ENCODE data around the gene NAALADL2.

Gene NAALADL2

DNA sequence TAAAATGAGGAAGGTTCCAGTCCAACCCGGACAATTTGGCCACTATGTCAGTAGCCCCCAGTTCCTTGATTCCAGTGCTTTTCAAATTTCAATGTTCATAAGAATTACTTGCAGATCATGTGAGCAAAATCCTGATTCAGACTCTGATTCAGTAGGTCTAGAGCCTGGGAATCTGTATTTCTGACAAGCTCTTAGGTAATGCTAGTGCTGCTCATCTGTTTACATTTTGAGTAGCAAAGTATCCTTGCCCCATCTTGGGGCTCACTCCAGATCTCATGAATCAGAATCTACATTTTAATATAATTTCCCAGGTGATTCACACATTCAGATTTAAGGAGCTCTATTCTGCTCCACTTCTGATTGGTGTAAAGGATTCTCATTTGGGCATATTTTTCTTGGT lies 142.0 kb downstream of the NAALADL2 start:
- no peak for DNase-seq

DNA sequence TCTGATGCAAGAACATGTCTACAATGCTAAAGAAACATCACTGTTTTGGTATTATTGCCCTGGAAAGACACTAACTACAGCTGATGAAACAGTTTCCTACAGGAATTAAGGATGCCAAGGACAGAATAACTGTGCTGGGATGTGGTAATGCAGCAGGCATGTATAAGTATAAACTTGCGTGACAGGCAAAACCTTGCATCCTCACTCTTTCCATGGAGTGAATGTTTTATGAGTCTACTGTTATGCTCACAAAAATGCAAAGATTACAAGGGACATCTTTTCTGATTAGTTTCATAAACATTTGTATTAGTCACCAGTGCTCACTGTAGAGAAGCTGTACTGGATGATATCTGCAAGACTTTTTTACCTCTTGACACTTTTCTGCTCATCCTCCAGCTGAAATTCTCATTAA lies 143.6 kb downstream of the NAALADL2 start:
- DNase-seq: no peak

DNA sequence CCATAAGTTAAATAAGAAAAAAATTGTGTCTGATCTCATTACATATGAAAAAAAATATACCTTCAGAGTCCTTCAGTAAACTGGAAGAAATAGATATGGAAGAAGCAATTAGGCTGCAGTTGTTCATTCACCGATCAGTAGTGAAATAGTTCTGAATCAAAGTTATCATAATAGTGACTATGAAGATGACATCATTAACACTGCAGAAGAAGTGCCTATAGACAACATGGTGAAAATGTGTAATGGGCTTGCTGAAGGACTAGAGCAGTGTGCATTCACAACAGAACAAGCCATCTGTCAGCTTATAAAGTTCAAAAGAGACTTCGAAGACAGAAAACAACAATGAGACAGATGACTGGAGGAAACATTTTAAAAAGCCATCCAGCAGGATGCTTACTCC lies 144.5 kb downstream of the NAALADL2 start:
- no peak for DNase-seq

DNA sequence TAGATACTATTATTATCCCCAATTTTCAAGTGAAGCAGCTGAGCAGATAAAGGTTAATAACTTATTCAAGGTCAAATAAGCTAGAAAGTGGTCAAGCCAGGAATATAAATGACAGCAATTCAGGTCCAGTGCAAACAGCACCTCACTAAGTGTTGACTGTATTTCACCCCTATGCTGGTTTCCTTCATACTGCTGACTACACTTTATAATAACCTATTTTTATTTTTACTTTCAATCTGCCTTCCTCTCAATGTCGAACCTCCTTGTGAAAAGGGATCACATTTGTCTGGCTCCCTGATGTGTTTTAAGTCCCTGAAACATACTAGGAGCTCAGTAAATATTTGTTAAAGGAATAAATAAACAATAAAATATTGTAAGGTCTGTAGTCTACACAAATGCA lies 146.1 kb downstream of the NAALADL2 start:
- DNase-seq: no peak

DNA sequence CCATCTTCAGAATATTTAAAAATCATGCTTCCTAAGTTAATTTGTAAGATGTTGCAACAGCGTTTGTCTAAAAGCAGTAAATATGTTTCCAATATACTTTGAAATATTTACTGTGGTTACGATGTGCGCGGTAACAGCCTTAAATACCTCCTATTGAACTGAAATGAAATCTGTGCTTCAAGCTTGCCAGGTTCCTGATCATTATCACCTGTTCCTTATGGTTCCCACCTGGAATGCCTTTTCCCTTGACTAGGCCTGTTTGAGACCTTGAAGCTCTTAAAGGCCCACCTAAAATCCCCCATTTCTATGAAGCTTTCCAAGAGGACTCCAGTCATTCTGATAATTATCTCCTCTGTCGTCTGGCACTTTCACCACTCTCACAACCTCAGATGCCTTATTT lies 146.7 kb downstream of the NAALADL2 start:
- DNase-seq: no peak

DNA sequence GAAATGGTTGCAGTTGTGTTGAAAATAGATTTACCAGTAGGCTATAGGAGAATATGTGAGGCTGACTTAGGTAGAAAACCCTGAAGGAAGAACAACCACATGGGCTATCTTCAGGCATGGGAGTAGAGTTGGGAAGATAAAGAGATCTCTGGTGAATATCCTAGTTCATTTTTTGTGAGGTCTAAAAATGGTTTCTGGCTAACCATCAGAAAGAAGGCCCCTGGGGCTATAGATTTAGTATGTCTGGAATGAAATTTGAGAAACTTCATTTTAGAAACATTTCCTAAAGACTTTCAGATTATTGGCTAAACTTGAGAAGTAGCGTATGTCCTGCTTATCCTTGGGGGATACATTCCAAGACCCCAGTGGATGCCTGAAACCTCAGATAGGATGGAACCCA lies 148.2 kb downstream of the NAALADL2 start:
- DNase-seq: no peak

DNA sequence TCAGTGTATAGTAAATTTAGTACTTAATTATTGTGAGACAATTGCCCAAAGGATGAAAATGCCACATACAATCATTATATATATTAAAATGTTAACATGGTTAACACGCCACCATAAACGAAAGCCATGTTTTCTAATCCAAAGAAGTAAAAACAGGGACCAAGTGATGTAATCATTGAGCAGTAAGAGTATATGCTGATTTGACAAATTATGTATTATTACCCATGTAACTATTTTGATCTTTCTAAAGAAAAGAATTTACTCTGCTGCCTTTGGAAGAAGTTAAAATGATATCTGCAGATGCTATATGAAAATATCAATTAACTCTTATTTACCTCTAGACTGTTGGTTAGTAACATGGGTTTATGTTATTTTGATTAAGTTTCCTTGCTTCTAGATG lies 150.2 kb downstream of the NAALADL2 start:
- no peak for DNase-seq

DNA sequence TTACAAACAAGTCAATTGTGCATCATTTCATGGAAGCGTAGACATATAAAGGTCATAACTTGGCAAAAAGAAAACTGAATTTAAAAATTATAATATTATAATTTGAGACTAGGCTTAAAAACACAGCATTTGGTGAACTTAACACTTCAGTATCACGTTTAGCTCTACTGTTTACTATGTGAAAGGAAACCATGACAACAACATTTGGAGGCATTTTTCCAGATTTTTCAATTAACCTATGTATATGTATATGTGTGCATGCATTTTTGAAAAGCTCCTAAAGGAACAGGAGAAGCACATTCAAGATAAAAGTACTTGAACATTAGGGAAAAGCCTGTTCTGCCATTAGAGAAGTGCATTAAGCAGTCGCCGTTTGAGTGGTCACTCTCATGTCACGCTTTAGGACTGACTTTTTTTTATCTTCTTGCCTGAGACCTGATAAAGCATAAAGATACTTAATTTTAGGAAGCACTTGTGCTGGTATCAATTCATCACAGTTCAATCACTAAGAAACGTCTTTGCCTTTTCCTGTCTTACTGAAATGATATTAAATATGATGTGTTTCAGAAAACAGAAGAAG lies 156.0 kb downstream of the NAALADL2 start:
- DNase-seq: peak; percentile 6

DNA sequence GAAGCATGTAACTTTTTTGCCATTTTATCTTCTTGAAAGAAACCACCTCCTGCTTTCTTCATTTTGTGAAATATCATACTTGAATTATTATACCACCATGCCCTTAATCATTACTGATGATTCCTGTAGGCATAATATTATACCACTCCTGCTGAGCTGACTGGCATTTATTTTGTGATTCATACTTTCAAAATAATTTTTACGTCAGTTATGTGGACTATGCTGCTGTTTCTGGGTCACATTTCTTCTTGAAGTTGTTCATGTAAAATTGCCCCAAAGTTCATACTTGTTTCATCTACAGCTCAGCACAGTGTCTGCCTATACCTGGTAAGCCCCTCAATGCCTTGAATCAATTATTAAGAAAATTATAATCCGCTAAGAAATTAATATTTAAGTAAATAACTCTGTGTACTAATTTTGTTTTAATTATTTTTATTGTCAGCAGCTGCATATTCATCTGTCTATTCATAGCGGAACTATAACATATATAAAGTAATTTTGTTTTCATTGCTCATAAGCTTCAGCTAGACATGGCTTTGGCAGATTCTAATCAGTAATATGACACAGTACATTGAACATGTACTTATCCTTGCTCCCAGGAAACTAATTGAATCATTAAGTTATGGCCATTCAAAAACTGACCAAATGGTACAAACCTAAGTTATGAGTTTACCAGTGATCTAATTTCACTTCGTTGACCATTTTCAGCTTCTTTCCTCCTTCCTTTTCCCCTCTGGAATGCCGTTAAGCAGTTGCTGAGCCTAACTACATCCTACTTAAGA lies 160.0 kb downstream of the NAALADL2 start:
- DNase-seq: no peak

DNA sequence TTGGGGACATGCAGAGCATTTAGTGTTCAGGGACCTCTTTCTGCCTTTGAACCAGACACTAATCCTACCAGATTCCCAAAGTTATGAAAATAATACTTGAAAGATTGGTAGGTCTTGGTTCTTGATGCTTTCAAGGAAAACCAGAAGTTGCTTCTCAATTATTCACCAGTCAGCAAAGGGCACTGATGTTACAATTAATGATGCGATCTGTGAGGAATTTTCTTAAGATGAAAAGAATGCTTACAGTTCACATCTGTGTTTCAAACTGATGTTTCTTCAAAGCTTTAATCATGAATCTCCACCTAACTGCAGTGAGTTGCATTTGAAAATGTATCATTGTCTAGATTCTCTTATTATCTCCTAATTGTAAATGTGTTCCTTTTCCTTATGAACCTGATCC lies 161.0 kb downstream of the NAALADL2 start:
- no peak for DNase-seq

DNA sequence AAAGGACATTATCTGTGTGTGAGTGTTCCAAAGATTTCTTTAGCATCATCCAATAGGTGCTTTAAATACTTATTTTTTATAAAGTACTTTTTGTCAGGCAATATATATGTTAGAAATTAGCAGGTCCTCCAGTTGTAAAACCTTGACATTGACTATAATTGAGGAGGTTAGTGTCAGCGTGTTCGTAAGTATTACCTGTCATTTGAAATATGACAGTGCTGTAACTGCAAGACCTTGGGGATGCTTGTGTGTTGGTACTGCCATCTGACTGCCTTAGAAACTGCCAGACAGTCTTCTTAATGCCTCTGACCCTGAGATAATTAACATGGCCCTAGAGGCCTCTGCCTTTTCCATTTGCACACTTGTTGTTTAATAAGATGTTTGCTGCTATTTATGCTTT lies 170.7 kb downstream of the NAALADL2 start:
- no peak for DNase-seq

DNA sequence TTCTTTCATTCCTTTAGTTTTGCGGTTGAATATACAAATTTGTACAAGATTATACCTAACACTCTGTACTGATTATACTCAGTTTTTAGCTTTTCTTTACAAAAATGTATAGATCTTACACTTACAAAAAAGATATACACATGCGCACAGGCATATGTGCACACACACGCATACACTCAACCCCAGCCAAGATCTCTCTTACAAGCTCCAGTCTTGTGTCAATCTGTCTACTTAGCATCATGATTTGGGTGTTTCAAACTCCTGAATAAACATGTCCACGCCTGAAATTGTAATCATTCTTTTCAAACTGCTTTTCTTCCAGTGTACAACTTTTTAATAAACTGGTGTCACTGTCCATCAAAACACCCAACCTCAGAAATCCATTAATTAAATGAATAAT lies 180.7 kb downstream of the NAALADL2 start:
- DNase-seq: no peak

DNA sequence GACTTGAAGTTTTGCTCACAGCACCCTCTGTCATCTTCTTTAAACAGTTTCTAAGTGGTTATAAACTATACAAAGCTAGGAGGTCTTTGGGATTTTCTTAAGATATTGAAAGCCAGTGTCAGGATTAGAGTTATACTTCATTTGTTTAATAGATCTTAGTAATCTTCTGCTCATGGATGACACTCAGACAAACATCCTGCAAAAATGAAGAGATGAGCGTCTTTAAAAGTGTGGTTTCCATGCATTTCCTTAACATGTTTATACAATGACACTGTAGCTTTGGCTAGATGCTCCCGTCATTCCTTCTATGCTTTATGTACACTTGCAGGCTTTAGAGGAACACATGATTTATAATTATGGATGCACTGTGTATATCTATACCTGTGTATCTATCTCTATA lies 182.2 kb downstream of the NAALADL2 start:
- no peak for DNase-seq

DNA sequence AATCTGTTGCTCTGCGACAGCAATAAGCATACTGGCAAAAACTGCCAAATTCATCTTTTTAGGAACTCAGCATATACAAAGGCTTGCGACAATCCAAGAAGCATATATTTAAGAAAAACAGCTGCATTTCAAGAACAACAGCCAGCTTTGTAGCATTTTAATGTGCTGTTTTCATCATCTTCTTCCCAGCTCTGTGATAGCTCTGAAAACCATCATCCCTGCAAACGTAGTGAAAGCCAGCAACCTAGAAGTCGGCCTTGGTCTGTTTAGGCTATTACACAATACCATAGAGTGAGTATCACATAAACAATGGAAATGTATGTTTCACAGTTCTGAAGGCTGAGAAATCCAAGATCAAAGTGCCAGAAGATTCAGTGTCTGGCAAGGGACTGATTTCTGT lies 187.5 kb downstream of the NAALADL2 start:
- DNase-seq: no peak

DNA sequence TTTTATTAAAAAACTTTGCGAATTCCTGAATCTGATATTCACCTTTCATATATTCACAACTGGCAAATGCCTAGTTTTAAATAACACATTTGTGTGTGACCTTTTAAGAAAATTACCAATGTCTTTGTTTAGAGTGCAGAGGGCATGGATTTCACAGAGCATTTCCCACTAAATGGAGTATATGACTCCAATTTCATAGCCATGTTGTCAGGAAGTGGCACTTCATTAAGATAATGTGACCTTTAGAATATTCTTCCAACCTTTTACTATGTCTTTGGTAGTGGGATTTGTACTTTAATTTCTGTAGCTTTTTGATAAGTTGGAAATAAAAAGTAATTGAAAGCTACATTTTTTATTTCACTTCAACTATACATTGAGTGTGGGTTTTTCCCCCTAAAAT lies 188.7 kb downstream of the NAALADL2 start:
- no peak for DNase-seq

DNA sequence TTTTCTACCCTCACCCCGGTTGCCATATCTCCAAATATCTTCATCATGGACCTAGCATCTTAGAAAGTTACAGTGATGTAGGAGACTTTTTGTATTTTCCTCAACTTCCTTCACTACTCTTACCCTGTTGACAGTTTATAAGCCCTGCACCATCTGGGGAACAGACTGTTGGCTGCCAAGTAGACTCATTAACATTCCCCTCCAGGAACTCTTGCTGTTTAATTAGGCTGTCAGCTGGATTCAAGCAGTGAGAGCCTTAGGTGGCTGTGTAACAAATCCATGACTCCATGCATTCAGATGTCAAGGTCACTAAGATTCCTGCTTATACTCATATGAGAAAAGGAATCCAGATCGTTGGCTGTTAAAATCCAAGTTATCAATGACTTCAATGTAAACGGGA lies 198.3 kb downstream of the NAALADL2 start:
- no peak for DNase-seq

DNA sequence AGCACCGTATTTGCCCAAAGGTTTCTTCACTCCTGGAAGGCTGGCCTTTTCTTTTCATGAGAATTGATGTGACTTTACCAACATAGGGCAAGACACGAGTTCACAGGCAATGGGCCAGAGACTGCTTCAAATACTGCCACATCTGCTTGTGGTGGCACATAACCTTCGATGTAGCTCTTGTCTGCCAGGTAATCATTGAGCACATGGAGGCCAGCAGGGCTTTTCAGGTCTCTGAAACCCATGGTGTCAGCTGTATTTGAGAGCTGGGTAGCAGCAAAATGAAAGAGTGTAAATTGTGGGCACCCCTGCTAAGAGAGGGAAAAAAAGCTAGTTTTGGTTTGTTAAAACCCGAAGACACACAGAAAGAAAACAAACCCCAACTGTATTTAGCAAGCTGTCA lies 200.7 kb downstream of the NAALADL2 start:
- no peak for DNase-seq

DNA sequence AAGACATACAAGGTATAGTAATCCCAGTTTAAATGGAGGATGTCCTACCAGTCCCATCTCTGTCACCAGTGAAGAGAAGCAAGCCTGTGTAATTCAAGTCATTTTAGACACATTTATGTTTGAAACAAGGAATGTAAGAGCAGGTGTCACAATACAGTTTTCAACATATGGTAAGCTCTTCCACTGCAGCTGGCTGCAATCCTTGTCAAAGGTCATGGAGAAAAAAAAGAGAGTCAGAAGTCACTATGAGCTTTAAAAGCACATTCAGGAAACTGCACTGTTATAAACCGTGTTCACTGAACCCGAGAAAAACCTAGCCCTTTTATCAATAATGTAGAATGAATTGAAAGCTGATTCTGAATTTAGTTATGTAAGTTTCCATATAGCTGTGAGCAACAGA lies 206.4 kb downstream of the NAALADL2 start:
- no peak for DNase-seq

DNA sequence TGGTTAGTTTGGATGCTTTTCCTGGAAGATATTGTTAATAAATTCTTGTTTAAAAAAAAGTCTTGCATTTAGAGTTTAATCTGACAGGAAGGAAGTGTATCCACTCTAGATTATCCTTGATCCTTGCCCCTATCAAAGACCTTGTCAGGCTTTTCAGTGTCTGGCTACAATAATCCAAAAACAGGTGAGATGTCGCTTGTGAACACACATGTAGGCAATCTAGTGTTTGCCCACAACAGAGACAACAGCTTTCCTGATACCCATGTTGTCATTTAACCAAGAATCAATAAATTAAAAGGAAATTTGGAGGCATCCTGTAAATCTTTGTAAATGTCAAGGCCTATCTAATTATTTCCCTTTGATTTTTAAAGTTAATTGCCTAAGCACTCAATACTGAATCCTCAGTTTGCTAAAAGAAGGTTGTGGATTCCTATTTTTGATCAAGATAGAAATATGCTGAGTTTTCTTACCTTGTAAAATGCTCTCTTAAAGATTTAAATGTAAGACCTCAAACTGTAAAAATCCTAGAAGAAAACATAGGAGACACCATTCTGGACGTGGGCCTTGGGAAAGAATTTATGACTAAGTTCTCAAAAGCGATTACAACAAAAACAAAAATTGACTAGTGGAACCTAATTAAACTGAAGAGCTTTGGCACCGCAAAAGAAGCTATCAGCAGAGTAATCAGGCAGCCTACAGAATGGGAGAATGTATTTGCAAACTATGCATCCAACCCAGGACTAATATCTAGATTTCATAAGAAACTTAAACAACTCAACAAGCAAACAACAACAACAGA lies 207.7 kb downstream of the NAALADL2 start:
- DNase-seq: no peak

DNA sequence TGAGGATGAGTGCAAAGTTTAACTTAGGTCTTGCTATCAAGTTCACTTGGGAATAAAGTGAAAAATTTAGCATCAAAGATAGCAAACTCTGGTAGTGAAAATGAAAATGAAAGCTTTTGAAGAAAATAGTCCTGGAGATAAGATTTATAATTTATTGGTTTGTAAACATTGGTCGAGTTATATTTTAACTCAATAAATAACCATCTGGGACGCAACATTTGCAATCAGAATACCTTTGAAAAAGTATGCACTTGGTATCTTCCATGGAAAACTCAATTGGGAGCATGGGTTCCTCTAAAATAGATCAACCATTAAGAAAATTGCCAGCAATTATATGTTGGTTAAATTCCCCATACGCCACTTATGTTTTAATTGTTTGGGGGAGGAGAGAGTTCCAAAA lies 209.5 kb downstream of the NAALADL2 start:
- no peak for DNase-seq

DNA sequence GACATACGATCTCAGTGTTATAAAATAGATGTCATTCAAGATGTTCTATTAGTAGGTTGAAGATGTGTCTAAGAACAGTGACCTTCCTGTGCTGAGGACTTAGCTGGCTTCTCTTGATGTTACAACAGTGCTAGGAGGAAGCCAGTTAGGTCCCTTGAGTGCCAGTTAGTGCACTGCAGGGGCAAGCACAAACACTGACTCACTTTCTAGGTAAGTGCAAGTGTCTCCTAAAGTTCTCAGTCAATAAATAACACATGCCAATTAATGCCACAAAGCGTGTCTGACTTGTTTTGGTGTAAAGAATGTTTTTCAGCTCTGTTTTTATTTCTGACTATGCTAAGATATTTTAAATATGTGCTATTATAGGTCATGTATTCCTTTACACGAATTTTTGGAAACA lies 211.8 kb downstream of the NAALADL2 start:
- no peak for DNase-seq

DNA sequence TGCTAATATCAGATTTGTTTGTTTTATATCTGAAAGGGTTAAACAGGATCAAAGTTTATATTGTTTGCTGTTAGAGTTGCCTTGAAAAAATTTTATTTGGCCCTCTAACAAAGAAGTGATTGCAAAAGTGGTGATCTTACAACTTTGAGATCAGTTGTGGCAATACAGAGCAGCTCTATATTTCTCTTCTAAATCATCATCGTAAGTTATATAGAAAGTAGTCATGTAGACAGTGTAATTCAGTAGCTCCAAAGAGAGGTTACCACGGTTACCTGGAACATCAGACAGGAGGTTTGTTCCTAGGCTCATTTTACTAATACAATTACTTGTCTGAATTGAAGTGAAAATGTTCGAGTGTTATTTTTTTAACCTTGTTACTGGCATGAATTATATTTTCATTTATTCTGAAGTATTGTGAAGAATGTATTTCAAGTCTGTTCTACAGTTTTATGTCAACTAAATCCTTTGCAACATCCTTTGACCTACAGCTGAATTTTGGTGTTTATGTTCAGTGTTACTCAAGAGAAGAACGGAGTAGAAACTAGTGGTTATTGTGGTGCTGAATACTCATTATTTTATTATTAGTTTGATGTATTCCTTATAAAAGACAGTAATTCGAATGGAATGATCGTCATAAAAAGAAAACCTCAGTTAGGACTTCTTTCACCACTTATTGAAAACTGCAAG lies 214.2 kb downstream of the NAALADL2 start:
- no peak for DNase-seq

DNA sequence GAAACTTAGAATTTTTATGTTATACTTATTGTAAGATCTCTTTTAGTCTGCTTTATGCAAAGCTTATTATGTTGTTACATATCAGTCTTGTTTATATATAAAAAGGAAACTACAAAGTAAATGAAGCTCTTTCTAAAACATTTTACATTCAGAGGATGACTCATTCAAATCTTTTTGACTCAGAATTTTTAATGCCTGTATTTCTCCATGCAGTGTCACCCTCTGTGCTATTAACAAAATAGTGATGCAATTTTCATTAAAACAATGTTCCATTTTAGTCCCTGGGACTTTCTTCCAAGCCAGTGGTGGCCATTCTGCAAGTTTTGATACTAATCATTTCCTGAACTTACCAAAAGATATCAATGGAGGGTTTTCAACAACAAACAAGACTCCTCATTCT lies 216.1 kb downstream of the NAALADL2 start:
- DNase-seq: no peak

DNA sequence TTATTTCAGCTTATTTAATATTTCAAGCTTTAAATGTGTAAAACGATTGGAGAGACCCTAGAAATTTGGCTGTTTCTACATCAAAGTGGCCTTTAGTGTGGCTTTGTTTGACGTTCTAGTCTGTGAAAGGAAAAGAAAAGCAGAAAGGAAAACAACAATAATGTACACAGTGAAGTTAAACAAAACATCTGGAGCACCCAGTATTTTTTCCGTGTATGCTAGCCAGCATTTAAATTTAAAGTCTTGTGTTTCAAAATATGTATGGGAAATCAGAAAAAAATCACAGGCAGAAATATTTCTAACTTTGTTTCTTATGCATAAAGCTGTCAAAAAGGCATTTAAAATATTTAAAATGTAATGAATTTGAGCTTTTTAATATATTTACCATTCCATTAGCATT lies 218.1 kb downstream of the NAALADL2 start:
- DNase-seq: no peak

All from DMS79 treated with DMSO at 0.1 percent for 48 hours (cell line).